Effector memory CD8-positive, alpha-beta T cell (primary cell): ENCODE results near the gene BTRC.

ENCODE experiments used
- ATAC-seq: fragments of 150-1000 bp; cut with Tn5 transposase; replicated peaks from 2 replicates; pipeline ENCODE4 v1.10.0; 2021; ENCODE audit warnings: mild to moderate bottlenecking, moderate library complexity
- DNase-seq, 3 experiments: peaks; one replicate each; pipeline ENCODE4 v3.0.0; 2021
- H3K27ac Mint-ChIP-seq, 2 donors: one replicate each; pipeline ENCODE4 v1.8.0; 2022; ENCODE audit warnings: mild to moderate bottlenecking in 2 of 2, mixed read lengths in 2 of 2, moderate library complexity in 2 of 2
- H3K27me3 Mint-ChIP-seq, 2 donors: one replicate each; pipeline ENCODE4 v1.8.0; 2022; ENCODE audit warnings: mixed read lengths in 2 of 2
- H3K36me3 Mint-ChIP-seq: one replicate; pipeline ENCODE4 v1.8.0; 2022; ENCODE audit warnings: mild to moderate bottlenecking, moderate library complexity, mixed read lengths; ENCODE audit not compliant: insufficient read depth
- H3K4me1 Mint-ChIP-seq, 2 donors: one replicate each; pipeline ENCODE4 v1.8.0; 2022; ENCODE audit warnings: low read depth in 2 of 2, mixed read lengths in 2 of 2
- H3K4me3 Mint-ChIP-seq, 2 donors: one replicate each; pipeline ENCODE4 v1.8.0; 2022; ENCODE audit warnings: mild to moderate bottlenecking in 2 of 2, mixed read lengths in 2 of 2, moderate library complexity in 2 of 2
- H3K9me3 Mint-ChIP-seq, 2 donors: one replicate each; pipeline ENCODE4 v1.8.0; 2022; ENCODE audit warnings: mixed read lengths in 2 of 2

Gene BTRC

DNA sequence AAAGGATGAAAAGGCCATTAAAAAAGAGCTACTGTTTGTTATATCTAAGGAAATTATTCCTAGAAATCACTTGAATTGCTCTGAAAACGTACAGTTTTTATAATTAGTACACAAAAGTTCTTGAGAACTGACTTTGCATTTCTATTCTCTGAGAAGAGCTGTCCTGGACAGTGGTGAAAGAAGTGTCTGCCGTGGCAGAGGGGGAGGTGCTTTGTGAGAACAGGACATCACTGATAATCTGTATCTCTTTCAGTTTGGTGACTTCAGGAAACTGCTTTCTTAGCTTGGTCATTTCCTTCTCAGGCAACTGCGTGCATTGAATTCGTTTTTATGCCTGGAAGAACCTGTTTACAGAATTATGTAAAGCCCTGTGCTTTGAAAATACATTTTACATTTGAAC, 182.0 kb downstream of the BTRC start:
- H3K27ac Mint-ChIP-seq, result no peak overlapping the region
- no peaks in the 10 kb centered on the region for H3K27me3 Mint-ChIP-seq
- H3K9me3 Mint-ChIP-seq, result no peaks in the 10 kb centered on the region
- H3K4me3 Mint-ChIP-seq, result no peak overlapping the region
- no peaks in the 10 kb centered on the region for H3K4me1 Mint-ChIP-seq
- DNase-seq (no peak), ATAC-seq (no peak)
- H3K36me3 Mint-ChIP-seq, result peaks cover 14% of the 10 kb centered on the region

DNA sequence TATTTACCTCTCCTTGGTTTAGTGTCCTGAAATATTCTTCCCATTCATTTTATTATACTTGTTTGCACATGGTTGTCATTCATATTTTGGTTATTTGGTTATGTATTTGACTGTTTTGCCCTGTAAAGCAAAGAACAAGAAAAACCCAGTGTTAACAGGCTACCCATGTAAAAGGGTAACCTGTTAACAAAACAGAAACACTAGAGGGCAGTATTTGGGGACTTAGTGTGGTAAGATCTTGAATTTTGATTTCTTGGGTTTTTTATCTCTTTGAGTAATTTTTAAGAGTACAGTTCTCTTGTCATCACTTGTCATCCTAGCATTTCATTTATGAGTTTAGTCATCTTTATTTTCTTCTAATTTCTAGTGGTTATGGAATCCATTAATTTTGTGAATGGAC, 182.8 kb downstream of the BTRC start:
- no peak overlapping the region for H3K27ac Mint-ChIP-seq
- H3K36me3 Mint-ChIP-seq, result peaks cover 20% of the 10 kb centered on the region
- H3K9me3 Mint-ChIP-seq, result no peaks in the 10 kb centered on the region
- H3K4me3 Mint-ChIP-seq, result no peak overlapping the region
- no peaks in the 10 kb centered on the region for H3K27me3 Mint-ChIP-seq
- H3K4me1 Mint-ChIP-seq, result no peaks in the 10 kb centered on the region
- DNase-seq, result no peak
- ATAC-seq, result no peak

DNA sequence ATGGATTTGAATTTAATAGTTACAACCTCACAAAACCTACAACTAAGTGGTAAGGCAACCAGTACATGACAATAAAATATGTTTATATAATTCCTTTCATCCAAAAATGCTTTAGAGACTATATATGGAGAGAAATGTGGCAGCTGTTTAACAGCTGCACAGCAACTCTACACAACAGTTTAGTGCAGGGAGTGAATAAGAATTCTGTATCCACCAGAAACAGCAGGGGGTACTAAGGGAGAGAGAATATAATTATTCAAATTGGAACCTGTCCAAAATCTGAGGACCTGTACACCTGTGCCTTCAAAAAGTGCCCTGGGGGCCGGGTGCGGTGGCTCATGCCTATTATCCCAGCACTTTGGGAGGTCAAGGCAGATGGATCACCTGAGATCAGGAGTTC, 184.5 kb downstream of the BTRC start:
- DNase-seq, result no peak
- Mint-ChIP-seq H3K36me3 (peaks cover 19% of the 10 kb centered on the region), H3K4me3 (no peak overlapping the region), H3K27me3 (no peaks in the 10 kb centered on the region), H3K9me3 (no peaks in the 10 kb centered on the region), H3K27ac (peak overlapping the region in 1 of 2 donors; percentile 10), H3K4me1 (no peaks in the 10 kb centered on the region)
- no peak for ATAC-seq

DNA sequence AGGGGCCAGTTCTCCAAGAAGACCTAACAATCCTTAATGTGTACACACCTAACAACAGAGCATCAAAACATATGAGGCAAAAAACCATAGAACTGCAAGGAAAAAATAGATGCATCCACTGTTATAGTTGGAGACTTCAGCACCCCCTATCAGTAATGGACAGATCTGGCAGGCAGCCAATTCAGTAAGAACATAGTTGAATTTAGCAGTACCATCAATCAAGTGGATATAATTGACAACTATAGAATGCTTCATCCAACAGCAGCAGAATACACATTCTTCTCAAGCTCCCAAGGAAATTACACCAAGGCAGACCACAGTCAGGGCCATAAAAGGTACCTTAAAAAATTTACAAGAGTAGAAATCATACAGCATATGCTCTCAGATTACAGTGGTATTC, 191.9 kb downstream of the BTRC start:
- no peak for DNase-seq
- Mint-ChIP-seq H3K36me3 (peaks cover 19% of the 10 kb centered on the region), H3K27me3 (no peaks in the 10 kb centered on the region), H3K9me3 (no peaks in the 10 kb centered on the region), H3K4me1 (no peaks in the 10 kb centered on the region), H3K27ac (no peak overlapping the region), H3K4me3 (no peak overlapping the region)
- ATAC-seq, result no peak

DNA sequence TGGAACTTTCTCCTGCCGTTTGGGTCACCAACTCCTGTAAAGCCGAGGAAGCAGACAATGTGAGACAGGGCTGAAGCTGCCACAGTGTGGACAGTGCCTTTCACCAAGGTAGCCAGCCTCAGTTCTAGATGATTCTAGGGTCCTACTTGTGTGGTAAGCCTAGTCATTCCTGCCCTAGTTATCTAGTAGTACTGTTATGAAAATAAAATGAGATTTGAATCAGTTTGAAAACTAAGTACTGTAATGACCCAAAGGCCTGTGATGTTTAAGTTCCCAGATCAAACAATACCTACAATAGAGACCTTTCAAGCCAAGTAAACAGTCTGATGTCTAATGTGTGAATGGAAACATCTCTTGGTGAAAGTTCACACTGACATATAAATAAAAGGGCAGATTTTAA, 197.0 kb downstream of the BTRC start:
- no peak overlapping the region for H3K27ac Mint-ChIP-seq
- H3K4me1 Mint-ChIP-seq, result no peaks in the 10 kb centered on the region
- no peak for DNase-seq
- no peaks in the 10 kb centered on the region for H3K27me3 Mint-ChIP-seq
- no peak overlapping the region for H3K4me3 Mint-ChIP-seq
- H3K36me3 Mint-ChIP-seq, result peaks cover 17% of the 10 kb centered on the region
- ATAC-seq, result no peak
- H3K9me3 Mint-ChIP-seq, result no peaks in the 10 kb centered on the region

DNA sequence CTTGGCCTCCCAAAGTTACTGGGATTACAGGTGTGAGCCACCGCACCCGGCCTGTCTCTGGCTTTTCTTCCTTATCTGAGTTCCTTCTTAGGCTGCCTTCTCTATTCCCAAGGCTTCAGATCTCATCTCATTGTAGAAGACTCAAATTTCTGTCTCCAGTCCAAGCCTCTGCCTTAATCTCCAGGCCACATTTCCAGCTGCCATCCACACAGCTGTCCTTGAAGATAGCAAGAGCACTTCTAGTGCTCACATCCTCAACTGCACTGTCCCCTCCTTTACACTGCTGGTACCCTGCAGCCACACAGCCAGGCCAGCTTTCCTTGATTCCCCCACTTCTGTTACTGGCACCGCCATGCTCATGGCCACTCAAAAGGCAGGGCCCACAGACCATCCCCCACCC, 198.5 kb downstream of the BTRC start:
- DNase-seq (no peak), ATAC-seq (no peak)
- no peak overlapping the region for H3K27ac Mint-ChIP-seq
- H3K36me3 Mint-ChIP-seq, result peaks cover 20% of the 10 kb centered on the region
- no peak overlapping the region for H3K4me3 Mint-ChIP-seq
- H3K9me3 Mint-ChIP-seq, result no peaks in the 10 kb centered on the region
- peaks cover 0 to under 1% of the 10 kb centered on the region in 2 donors for H3K4me1 Mint-ChIP-seq
- no peaks in the 10 kb centered on the region for H3K27me3 Mint-ChIP-seq

DNA sequence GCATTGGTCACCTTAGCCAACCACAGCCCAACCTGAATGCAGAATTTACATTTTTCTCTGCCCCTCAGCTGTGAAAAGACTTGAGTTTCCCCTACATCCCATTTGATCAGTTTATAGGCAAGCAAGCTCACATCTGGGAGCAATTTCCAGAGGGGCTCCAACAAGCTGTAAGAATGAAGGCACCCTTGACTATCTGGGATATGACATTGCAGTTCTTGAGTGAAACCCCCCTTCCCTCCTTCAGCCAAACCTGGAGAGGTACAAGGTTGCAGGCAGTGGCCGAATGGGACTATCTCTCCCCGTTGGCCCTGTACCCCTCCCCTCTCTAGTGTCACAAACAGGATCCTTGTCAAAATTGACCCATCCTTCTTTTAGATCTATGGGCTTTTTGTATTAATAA, 203.6 kb downstream of the BTRC start:
- ATAC-seq, result no peak
- peaks cover 0 to 7% of the 10 kb centered on the region in 2 donors for H3K27me3 Mint-ChIP-seq
- H3K27ac Mint-ChIP-seq, result peak overlapping the region; percentile 45 to 89

DNA sequence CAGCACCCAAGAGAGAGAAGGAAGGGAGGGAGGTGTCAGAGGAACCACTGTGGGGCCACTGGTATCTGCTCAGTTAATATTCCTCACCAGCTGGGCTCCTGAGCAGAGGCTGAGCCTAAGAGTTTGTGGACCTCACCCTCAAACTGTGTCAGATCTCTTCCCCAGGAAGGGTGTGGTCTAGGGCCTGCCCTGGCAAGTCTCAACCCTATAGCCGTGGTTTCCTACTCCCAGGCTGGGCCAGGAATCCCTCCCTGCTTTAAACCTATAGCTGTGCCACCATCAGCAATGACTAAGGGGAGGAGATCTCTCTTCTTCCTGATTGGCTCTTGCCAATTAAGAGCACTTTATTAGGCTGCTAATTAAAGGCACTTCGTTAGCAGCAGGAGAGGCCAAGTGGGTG, 204.2 kb downstream of the BTRC start:
- Mint-ChIP-seq H3K27ac (peak overlapping the region; percentile 45 to 89), H3K9me3 (no peaks in the 10 kb centered on the region), H3K27me3 (peaks cover 0 to 14% of the 10 kb centered on the region in 2 donors), H3K4me1 (peaks cover 15% of the 10 kb centered on the region in 2 donors), H3K36me3 (peaks cover 15% of the 10 kb centered on the region), H3K4me3 (no peak overlapping the region)
- ATAC-seq (peak; percentile 39), DNase-seq (no peak)

More for the DNA sequence above, 203.6 kb downstream of the BTRC start:
- H3K9me3 Mint-ChIP-seq, result no peaks in the 10 kb centered on the region
- H3K36me3 Mint-ChIP-seq, result peaks cover 18% of the 10 kb centered on the region
- no peak overlapping the region for H3K4me3 Mint-ChIP-seq
- no peak for DNase-seq
- H3K4me1 Mint-ChIP-seq, result peaks cover 15% of the 10 kb centered on the region in 2 donors

DNA sequence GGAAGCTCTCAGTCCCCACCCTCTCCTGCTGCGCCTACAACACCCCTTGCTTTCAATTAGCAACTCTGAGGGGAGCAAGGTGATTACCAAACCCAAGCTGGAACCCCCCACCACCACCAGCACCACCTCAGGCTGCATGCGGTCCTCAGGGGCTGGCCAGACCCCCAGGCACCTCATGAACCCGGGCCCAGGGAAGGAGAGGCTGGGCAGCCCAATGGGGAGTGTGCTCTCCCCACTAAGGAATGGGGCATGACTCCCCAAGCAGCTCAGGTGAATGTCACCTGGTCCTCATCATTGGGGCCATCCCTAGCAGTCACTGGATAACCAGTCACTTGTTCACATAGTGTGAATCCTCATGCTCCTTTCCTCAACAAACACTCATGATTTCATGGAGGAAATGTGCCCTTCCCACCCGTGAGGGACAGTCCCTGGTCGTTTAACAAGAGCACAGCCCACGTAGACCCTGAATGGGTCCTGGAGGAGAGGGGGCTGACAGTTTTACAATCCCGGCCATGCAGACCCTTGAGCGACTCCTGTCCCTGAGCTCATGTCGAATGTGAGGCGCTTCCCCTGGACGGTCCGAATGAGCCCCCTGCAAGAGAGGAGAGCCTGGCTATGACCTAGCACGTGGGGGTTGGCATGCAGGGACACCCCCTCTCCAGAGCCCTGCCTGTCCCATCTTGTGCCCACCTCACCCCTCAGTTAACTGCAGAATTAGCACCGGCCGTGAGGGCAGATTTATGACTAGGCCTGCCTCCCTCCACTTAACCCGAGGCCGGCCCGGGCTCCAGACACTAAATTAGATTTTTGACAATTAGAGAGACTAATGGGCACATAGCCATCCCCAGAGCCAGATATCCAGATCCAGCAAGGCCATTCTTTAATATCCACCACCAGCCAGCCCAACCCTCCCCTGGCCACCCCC, 205.0 kb downstream of the BTRC start:
- no peak overlapping the region for H3K4me3 Mint-ChIP-seq
- peaks cover 7 to 21% of the 10 kb centered on the region in 2 donors for H3K27me3 Mint-ChIP-seq
- ATAC-seq (no peak), DNase-seq (no peak)
- peak overlapping the region; percentile 45 to 89 for H3K27ac Mint-ChIP-seq
- no peaks in the 10 kb centered on the region for H3K9me3 Mint-ChIP-seq
- peaks cover 15% of the 10 kb centered on the region in 2 donors for H3K4me1 Mint-ChIP-seq
- H3K36me3 Mint-ChIP-seq, result peaks cover 10% of the 10 kb centered on the region

DNA sequence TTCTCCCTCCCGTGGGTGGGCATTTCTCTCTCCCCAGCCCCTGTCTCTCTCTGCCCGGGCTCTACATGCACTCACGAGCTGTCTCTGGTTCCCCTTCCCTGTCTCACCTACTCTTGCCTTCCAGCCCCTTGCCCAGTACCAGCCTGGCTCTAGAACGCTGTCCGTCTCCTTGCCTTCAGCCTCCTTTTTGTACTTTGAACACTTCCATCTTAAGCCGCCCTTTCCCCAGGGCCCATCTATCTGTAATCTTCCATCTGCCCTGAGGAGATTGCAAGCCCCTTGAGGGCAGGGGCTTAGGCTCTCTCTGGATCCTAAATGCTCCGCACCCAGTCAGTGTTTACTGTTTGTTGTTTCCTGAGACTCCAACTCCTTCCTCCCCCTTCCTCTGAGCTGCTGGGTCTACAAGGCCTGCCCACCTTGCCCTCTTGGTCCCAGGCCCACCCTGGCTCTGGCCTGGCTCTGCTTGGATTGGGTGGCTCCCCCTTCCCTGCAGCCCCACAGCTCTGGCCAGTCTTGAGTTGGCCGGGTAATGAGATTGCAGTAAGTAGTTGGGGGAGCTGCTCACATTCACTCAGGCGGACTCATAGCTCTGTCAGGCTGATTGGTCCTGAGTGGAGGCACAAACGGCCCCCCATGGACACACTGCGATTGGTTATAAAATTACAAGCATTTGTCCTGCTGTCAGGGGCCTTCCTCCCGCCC, 205.8 kb downstream of the BTRC start:
- ATAC-seq, result no peak
- H3K9me3 Mint-ChIP-seq, result no peaks in the 10 kb centered on the region
- no peak overlapping the region for H3K4me3 Mint-ChIP-seq
- peaks cover 10% of the 10 kb centered on the region for H3K36me3 Mint-ChIP-seq
- H3K4me1 Mint-ChIP-seq, result peaks cover 15% of the 10 kb centered on the region in 2 donors
- peak overlapping the region in 1 of 2 donors; percentile 24 for H3K27ac Mint-ChIP-seq
- DNase-seq, result no peak
- peaks cover 12 to 29% of the 10 kb centered on the region in 2 donors for H3K27me3 Mint-ChIP-seq

DNA sequence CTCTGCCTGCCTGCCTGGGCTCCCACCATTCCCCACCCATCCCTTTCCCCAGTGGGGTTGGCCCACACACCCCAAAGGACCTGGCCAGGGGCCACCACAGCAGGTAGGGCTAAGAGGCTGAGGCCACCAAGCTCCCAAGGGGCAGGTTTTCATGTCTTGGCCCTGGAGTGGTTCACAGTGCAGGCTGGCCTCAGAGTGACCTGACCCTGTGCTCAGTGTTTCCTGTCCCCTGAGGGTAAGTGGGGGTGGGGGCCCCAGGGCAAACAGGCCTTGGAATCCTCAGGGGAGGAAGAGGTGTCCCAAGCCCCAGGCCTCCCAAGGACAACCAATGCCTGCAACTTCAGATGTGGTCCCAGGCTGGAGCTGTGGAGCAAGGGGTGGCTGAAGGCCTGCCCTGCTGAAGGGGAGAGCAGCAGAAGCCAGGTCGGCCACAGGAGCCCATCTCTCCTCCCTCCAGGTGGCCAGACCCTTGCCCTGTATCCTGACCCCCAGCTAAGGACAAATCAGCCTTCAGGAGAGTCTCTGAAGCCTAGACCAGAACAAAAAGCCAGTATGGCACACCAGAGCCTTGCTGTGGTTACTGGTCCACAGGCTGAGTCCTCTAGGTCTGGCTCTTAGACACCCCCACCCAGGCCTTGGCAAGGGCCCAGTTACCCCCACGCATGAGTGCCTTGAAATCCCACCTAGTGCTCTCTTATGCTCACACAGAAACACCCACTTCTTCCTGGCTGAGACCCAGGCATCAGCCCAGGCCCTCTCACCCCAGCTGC, 206.5 kb downstream of the BTRC start:
- H3K9me3 Mint-ChIP-seq, result no peaks in the 10 kb centered on the region
- no peak overlapping the region for H3K4me3 Mint-ChIP-seq
- H3K27me3 Mint-ChIP-seq, result peaks cover 19 to 37% of the 10 kb centered on the region in 2 donors
- H3K36me3 Mint-ChIP-seq, result peaks cover 10% of the 10 kb centered on the region
- peaks cover 15% of the 10 kb centered on the region in 2 donors for H3K4me1 Mint-ChIP-seq
- DNase-seq (no peak), ATAC-seq (no peak)
- H3K27ac Mint-ChIP-seq, result peak overlapping the region; percentile 24 to 65

DNA sequence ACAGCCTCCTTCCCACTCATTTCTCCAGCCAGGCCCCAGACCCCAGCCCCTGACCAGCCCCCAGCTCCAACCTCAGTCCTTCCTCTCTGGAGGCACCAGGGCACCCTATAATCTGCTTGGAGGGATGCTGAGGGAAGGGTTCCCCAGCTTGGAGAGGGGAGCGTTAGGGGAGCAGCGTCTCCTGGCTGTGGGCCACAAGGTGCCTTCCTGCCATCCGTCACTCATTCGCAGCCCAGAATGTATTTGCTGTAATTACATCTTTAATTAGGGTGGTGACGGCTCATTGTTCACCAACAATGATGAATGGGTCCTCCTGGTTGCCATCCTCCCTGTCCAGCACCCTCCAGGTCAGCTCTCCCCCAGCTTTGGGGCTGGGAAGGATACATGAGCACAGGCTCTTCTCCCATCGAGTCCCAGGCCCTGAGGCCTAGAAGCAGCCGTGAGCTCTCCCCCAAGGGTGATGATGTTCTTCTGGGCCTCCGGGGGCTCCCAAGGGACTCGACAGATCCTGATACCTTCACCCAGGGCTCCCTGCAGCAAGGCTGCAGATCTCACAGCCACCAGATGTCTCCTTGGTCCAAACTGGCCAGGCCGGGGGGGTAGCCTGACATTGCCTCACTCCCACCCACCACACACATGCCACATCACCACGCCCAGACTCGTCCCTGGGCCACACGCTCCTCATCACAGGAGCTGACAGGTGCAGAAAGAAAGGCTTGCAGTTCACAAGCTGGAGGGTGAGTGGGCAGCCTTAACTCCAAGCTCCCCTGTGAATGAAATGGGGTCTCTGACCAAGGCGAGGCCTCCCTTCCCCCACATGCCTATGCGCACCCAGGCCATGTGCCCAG, 207.3 kb downstream of the BTRC start:
- peaks cover 26 to 45% of the 10 kb centered on the region in 2 donors for H3K27me3 Mint-ChIP-seq
- no peak for ATAC-seq
- peaks cover 15 to 17% of the 10 kb centered on the region in 2 donors for H3K4me1 Mint-ChIP-seq
- peak overlapping the region in 1 of 2 donors; percentile 65 for H3K27ac Mint-ChIP-seq
- H3K9me3 Mint-ChIP-seq, result no peaks in the 10 kb centered on the region
- no peak overlapping the region for H3K4me3 Mint-ChIP-seq
- H3K36me3 Mint-ChIP-seq, result peaks cover 10% of the 10 kb centered on the region
- no peak for DNase-seq
